Body of pancreas (tissue), 4 donors: ENCODE measurements around the gene TBCEL.

ENCODE experiments used
- CTCF ChIP-seq, 7 experiments: fragments of 450-650 bp in 4 of 7; fragments of 200-600 bp in 3 of 7; sonication (generic) in 3 of 7; IDR thresholded peaks; one replicate each; pipeline ENCODE4 v1.5.1; 2016 to 2019; ENCODE audit warnings: antibody characterized with exemption in 7 of 7
- POLR2A ChIP-seq, 3 donors: fragments of 450-650 bp; IDR thresholded peaks; one replicate each; pipeline ENCODE4 v1.6.1; 2016; ENCODE audit warnings: antibody characterized with exemption in 3 of 3, mild to moderate bottlenecking in 2 of 3

- no peak for TF ChIP-seq CTCF (IDR thresholded peaks at IDR 0.05)
- TF ChIP-seq POLR2A (IDR thresholded peaks at IDR 0.05) = no peak
Observed at GRCh38 chr11:121035169-121035755, 11.4 kb downstream of the TBCEL start.
